DOHH2 (cell line): ENCODE measurements around the gene SS18L1.

Experiments used
- H3F3A ChIP-seq: fragments of 200-600 bp; sonication (generic), shearing (Covaris generic); 2 replicates; pipeline ENCODE4 v1.6.0; 2016; ENCODE audit warnings: antibody characterized with exemption, mild to moderate bottlenecking; ENCODE audit not compliant: control insufficient read depth, insufficient read depth
- H3K27ac ChIP-seq: fragments of 200-600 bp; sonication (generic); 2 replicates; pipeline ENCODE4 v1.5.1; 2014; ENCODE audit warnings: low read depth, mild to moderate bottlenecking, low read length, moderate library complexity
- H3K27me3 ChIP-seq: fragments of 200-600 bp; sonication (generic); 2 replicates; pipeline ENCODE4 v1.6.1; 2014; ENCODE audit warnings: mild to moderate bottlenecking, low read length, mixed read lengths; ENCODE audit not compliant: control insufficient read depth
- H3K36me3 ChIP-seq: fragments of 200-600 bp; sonication (generic); 2 replicates; pipeline ENCODE4 v1.6.1; 2014; ENCODE audit warnings: mild to moderate bottlenecking, low read length, moderate library complexity, mixed read lengths; ENCODE audit not compliant: control insufficient read depth
- H3K4me1 ChIP-seq: fragments of 200-600 bp; sonication (generic); 2 replicates; pipeline ENCODE4 v1.6.1; 2014; ENCODE audit warnings: mild to moderate bottlenecking, low read length, mixed read lengths; ENCODE audit not compliant: control insufficient read depth
- H3K4me2 ChIP-seq: fragments of 200-600 bp; sonication (generic); 2 replicates; pipeline ENCODE4 v1.6.0; 2014; ENCODE audit warnings: mild to moderate bottlenecking, low read length, moderate library complexity
- H3K4me3 ChIP-seq: fragments of 200-600 bp; sonication (generic); 2 replicates; pipeline ENCODE4 v1.5.1; 2014; ENCODE audit warnings: mild to moderate bottlenecking, low read length, mixed read lengths
- H3K79me2 ChIP-seq: fragments of 200-600 bp; sonication (generic); 2 replicates; pipeline ENCODE4 v1.6.1; 2014; ENCODE audit warnings: mild to moderate bottlenecking, low read length, mixed read lengths; ENCODE audit not compliant: control insufficient read depth
- H3K9me2 ChIP-seq: fragments of 200-600 bp; sonication (generic); replicated peaks from 2 replicates; pipeline ENCODE4 v1.6.1; 2014; ENCODE audit warnings: mild to moderate bottlenecking, low read length, mixed read lengths; ENCODE audit not compliant: control insufficient read depth
- H3K9me3 ChIP-seq: fragments of 200-600 bp; sonication (generic); 2 replicates; pipeline ENCODE4 v1.6.1; 2014; ENCODE audit warnings: antibody characterized with exemption, low read length, mixed read lengths; ENCODE audit not compliant: control insufficient read depth, insufficient read depth
- H4K20me1 ChIP-seq: fragments of 200-600 bp; sonication (generic); 2 replicates; pipeline ENCODE4 v1.6.0; 2014; ENCODE audit warnings: low read depth, mild to moderate bottlenecking, antibody characterized with exemption, low read length, moderate library complexity; ENCODE audit not compliant: control insufficient read depth, insufficient read depth
- EZH2phosphoT487 ChIP-seq: fragments of 200-600 bp; sonication (generic); IDR thresholded peaks from 2 replicates; pipeline ENCODE4 v1.6.1; 2017; ENCODE audit warnings: borderline replicate concordance, mild to moderate bottlenecking, antibody characterized with exemption, low read length, moderate library complexity, mixed read lengths
- TF ChIP-seq, protein P1 (sequence below): fragments of 200-600 bp; sonication (generic); IDR thresholded peaks from one replicate; pipeline ENCODE4 v1.5.1; 2014; ENCODE audit warnings: antibody characterized with exemption, mild to moderate bottlenecking, low read depth, low read length; ENCODE audit not compliant: poor library complexity, severe bottlenecking

The SS18L1 gene

DNA sequence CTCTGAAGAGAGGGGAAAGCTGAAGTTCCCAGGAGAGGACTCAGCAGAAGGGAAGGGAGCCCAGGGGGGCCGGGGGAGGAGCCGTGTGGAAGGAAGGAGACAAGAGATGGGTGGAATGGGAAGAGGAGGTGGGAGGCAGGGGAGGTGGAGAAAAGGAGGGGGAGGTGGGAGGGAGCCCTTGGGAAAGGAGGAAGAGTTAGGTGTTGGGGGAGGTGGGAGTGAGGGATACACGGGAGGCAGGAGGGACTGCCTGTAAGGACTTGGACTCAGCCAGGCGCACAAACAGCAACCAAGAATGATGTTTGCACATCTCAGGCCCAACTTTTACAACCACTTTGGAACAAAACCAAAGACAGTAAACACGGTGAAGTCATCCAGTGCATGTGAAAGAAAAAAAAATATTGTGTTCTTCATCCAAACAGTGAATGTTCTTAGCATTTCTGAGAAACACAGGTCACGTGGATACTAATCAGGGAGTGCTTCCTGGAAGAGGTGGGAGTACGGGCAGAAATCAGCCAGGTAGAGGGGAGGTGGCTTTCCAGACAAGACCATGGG, 38.7 kb upstream of the SS18L1 start:
- no peak overlapping the region for H3K4me2 ChIP-seq
- H3K9me3 ChIP-seq, result peaks cover 24% of the 10 kb centered on the region
- no peak overlapping the region for H3K4me3 ChIP-seq
- H4K20me1 ChIP-seq, result no peaks in the 10 kb centered on the region
- H3K27ac ChIP-seq, result no peak overlapping the region
- no peaks in the 10 kb centered on the region for H3K36me3 ChIP-seq
- no peaks in the 10 kb centered on the region for H3K9me2 ChIP-seq
- no peaks in the 10 kb centered on the region for H3K4me1 ChIP-seq
- no peaks in the 10 kb centered on the region for H3K27me3 ChIP-seq
- H3F3A ChIP-seq, result no peaks in the 10 kb centered on the region
- no peak for TF ChIP-seq EZH2phosphoT487
- TF ChIP-seq, protein P1, sequence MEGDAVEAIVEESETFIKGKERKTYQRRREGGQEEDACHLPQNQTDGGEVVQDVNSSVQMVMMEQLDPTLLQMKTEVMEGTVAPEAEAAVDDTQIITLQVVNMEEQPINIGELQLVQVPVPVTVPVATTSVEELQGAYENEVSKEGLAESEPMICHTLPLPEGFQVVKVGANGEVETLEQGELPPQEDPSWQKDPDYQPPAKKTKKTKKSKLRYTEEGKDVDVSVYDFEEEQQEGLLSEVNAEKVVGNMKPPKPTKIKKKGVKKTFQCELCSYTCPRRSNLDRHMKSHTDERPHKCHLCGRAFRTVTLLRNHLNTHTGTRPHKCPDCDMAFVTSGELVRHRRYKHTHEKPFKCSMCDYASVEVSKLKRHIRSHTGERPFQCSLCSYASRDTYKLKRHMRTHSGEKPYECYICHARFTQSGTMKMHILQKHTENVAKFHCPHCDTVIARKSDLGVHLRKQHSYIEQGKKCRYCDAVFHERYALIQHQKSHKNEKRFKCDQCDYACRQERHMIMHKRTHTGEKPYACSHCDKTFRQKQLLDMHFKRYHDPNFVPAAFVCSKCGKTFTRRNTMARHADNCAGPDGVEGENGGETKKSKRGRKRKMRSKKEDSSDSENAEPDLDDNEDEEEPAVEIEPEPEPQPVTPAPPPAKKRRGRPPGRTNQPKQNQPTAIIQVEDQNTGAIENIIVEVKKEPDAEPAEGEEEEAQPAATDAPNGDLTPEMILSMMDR, result no peak
- H3K79me2 ChIP-seq, result no peaks in the 10 kb centered on the region

DNA sequence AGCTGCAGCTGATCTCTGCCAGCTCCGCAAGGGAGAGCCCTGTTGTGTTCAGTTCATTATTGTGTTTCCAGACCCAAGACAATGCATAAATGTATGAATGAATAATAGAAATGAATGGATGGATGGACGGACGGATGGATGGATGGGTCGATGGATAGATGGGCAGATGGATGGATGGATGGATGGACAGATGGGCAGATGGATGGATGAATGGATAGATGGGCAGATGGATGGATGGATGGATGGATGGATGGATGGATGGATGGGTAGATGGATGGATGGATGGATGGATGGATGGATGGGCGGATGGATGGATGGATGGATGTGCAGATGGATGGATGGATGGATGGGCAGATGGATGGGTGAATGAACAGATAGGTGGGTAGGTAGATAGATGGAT, 38.0 kb upstream of the SS18L1 start:
- no peaks in the 10 kb centered on the region for H3K36me3 ChIP-seq
- no peaks in the 10 kb centered on the region for H3K9me2 ChIP-seq
- TF ChIP-seq EZH2phosphoT487, result no peak
- TF ChIP-seq, protein P1, result no peak
- no peaks in the 10 kb centered on the region for H3K4me1 ChIP-seq
- H3K9me3 ChIP-seq, result peaks cover 24% of the 10 kb centered on the region
- no peaks in the 10 kb centered on the region for H3F3A ChIP-seq
- H3K79me2 ChIP-seq, result no peaks in the 10 kb centered on the region
- H3K27ac ChIP-seq, result no peak overlapping the region
- no peaks in the 10 kb centered on the region for H4K20me1 ChIP-seq
- no peak overlapping the region for H3K4me2 ChIP-seq
- no peak overlapping the region for H3K4me3 ChIP-seq
- H3K27me3 ChIP-seq, result no peaks in the 10 kb centered on the region

DNA sequence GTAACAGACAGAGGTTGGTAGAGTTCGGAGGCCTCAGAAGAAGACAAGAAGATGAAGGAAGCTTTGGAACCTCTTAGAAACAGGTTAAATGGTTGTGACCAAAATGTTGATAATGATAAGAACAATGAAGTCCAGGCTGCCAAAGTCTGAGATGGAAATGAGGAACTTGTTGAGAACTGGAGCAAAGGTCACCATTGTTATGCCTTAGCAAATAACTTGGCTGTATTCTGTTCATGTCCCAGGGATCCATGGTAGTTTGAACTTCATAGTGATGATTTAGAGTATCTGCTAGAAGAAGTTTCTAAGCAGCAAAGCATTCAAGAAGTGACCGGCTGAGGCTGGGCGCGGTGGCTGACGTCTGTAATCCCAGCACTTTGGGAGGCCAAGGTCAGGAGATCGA, 32.4 kb upstream of the SS18L1 start:
- Histone ChIP-seq H3K9me3 (peaks cover 41% of the 10 kb centered on the region), H3K27ac (no peak overlapping the region), H3K27me3 (no peaks in the 10 kb centered on the region; the same call in 1 of the 2 replicates), H4K20me1 (no peaks in the 10 kb centered on the region), H3K4me2 (no peak overlapping the region), H3K4me3 (no peak overlapping the region), H3F3A (no peaks in the 10 kb centered on the region), H3K4me1 (no peaks in the 10 kb centered on the region), H3K79me2 (no peaks in the 10 kb centered on the region), H3K36me3 (no peaks in the 10 kb centered on the region), H3K9me2 (no peaks in the 10 kb centered on the region)
- TF ChIP-seq, protein P1, result no peak
- TF ChIP-seq EZH2phosphoT487, result no peak

DNA sequence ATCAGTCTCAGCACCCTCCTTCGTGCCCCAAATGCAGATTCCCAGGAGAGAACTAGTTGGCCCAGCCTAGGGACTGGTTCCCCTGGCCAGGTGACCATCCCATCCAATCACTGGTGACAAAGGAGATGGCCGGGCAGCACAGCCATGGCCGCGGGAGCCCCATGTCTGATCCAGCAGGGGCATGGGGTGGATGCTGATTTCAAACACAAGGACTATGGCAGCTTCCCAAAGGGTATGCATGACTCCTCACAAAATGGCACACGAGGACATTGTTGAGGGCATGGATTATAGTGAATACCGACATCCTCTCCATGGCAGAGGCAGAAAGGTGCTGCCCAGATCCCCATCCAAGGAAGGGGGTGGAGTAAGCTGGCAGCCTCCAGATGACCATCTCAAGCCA, 31.2 kb upstream of the SS18L1 start:
- H3F3A ChIP-seq, result no peaks in the 10 kb centered on the region
- no peak for TF ChIP-seq EZH2phosphoT487
- TF ChIP-seq, protein P1, result no peak
- H3K9me3 ChIP-seq, result peaks cover 35% of the 10 kb centered on the region
- H4K20me1 ChIP-seq, result no peaks in the 10 kb centered on the region
- no peak overlapping the region for H3K27ac ChIP-seq
- H3K4me3 ChIP-seq, result no peak overlapping the region
- H3K27me3 ChIP-seq, result no peaks in the 10 kb centered on the region; the same call in 1 of the 2 replicates
- no peaks in the 10 kb centered on the region for H3K79me2 ChIP-seq
- no peaks in the 10 kb centered on the region for H3K9me2 ChIP-seq
- no peaks in the 10 kb centered on the region for H3K36me3 ChIP-seq
- no peaks in the 10 kb centered on the region for H3K4me1 ChIP-seq
- no peak overlapping the region for H3K4me2 ChIP-seq
